Myocyte (in vitro differentiated cells): ENCODE data around the gene TMEM184B. TPM values are rescaled to one million over a fixed set of nuclear protein-coding genes. Genes with fewer than 3 reads are reported as not detected.

Experiments
- DNase-seq: peaks from one replicate; pipeline ENCODE4 v3.0.0-alpha.2; 2012; ENCODE audit warnings: low read depth
- total RNA-seq: library from RNA; depleted of rRNA; stranded (reverse); fragments of >200 nt; gene quantifications from 2 replicates; pipeline ENCODE4 v1.2.3, GENCODE V29; 2014

The TMEM184B gene
- total RNA-seq, 1 donor from 2014 or later, result 53.4 TPM

DNA sequence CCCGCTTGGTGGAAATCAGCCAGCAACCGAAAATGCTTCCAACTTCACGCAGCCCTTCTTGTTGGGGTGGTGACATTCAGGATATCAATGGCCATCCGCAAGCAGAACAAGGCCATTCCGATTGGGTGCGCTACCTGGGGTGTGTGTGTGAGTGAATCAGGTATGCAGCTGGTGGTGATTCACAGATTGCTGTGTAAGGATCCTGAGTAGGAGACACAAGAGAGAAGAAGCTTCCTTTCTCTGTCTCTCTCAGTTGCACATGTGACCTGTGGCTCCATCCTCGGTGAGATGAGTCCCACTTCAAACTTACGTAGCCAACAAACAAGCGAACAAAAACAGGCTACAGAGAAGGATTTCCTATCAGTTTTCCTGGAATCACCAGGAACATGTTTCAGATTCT, 9.6 kb upstream of the TMEM184B start:
- DNase-seq, result no peak

GRCh38 chr22:38276166-38276565, 3.4 kb upstream of the TMEM184B start:
- DNase-seq, result peak; percentile 44

DNA sequence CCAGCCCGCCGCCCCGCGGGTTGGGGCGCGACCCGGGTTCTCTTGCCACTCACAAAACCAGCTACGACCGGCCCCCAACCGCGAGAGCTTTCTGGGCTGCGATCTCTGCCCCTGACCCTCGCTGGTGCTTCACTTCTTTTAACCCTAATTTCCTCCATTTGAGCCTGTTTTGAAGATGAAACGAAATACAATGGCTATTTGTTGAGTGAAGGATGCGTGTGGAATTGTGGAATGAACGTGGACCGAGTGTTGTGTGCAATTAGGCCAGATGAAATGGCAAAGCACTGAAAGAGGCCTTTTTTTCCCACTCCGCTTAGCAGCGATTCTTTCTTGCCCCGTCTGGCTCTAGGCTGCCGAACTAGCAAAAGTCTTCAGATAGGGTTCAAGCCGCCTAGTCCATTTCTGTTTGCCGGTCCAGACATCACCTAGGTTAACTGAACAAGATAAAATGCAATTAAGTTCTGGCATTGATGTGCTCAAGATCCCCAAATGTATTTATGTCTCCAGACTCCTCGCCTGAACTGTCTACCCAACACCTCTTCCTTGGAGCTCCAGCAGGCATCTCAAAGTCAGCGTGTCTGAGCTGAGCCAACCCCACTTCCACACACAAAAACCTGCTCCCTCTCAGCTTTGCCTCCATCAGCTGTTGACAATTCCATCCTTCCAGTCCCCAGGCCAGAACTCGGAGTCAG, 471 bp upstream of the TMEM184B start:
- peak; percentile 38 for DNase-seq

DNA sequence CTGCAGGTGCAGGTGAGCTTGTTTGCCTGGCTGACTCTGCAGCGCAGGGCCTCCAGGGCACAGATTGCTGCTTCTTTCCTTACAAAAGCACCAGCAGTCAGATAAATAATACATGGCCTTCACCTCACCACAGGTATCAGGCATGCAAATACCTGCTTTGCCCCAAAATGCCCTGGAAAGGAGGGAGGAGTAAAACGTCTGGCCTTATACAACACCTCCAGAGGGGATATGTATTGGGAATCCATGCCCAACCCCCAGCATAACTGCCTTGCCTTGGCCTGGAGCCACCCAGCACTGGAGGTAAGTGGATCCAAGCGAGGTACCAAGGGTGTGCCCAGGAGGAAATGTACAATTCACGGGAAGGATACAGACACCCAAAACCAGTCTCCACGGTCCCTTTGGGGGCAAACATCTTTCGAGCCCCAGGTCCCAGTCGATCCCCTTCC, 860 bp downstream of the TMEM184B start:
- no peak for DNase-seq

- no peak for DNase-seq
Observed at GRCh38 chr22:38271101-38271500, 1.7 kb downstream of the TMEM184B start.

GRCh38 chr22:38270091-38270992, 2.5 kb downstream of the TMEM184B start:
- no peak for DNase-seq

GRCh38 chr22:38269466-38269865, 3.3 kb downstream of the TMEM184B start:
- no peak for DNase-seq

GRCh38 chr22:38267086-38267485, 5.7 kb downstream of the TMEM184B start:
- no peak for DNase-seq

- no peak for DNase-seq
Observed at GRCh38 chr22:38266120-38266519, 6.7 kb downstream of the TMEM184B start.

- no peak for DNase-seq
Observed at GRCh38 chr22:38264322-38264843, 8.4 kb downstream of the TMEM184B start.

GRCh38 chr22:38262051-38262795, 10.6 kb downstream of the TMEM184B start:
- peak; percentile 15 for DNase-seq

DNA sequence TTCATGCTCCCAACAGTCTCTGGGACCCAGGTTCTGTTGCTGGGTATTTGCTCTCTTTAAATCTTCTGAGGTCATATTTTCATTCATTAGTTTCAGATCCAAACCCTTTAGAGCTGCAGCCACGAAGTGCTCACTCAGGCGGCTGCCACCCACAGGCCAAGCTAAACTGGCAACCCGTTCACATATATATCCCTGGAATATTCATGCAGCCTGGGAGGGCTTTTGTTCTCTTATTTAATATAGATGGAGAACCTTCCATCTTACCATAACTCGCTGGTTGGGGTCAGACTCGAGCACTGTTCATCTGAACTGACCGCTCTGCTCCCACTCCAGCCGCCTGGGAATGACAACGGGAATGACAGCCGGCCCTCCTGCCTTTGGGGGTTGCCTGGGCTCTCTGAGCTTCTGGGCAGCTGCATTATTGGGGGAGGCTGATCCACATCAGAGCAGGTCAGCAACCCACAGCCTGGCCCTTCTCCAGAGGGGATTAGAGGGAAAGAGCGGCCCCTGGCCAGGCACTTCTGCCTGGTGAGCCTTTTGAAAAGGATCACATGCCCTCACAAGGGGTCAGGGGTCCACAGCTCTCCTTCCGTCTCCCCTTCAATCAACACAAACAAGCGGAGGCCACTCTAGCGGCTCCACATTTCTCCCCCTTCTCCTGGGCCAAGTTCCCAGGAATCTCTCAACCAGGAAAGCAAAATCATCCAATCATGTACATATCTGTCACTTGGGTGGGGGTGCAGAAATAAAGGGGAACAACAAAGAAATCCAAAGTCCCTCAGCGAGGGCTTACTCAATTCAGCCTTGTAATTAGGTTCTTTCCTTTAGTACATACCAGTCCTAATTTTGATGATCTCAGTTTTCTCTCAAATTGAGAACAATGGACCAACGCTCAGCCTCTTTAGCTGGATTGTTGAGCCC, 11.8 kb downstream of the TMEM184B start:
- peak; percentile 88 for DNase-seq

DNA sequence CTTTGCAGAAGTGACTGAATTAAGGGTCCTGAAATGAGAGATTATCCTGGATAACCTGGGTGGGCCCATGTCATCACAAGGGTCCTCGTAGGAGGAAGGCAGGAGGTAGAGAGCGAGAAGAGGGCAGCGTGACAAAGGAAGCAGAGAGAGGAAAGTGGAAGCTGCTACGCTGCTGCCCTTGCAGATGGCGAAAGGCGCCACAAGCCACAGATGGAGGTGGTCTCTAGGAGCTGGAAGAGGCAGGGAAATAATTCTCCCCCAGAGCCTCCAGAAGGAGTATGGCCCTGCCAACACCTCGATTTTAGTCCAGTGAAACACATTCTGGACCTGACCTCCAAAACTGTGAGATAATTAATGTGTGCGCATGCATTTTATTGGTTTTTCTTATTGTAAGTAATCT, 13.4 kb downstream of the TMEM184B start:
- DNase-seq, result no peak

- no peak for DNase-seq
Observed at GRCh38 chr22:38258895-38259294, 13.9 kb downstream of the TMEM184B start.

DNA sequence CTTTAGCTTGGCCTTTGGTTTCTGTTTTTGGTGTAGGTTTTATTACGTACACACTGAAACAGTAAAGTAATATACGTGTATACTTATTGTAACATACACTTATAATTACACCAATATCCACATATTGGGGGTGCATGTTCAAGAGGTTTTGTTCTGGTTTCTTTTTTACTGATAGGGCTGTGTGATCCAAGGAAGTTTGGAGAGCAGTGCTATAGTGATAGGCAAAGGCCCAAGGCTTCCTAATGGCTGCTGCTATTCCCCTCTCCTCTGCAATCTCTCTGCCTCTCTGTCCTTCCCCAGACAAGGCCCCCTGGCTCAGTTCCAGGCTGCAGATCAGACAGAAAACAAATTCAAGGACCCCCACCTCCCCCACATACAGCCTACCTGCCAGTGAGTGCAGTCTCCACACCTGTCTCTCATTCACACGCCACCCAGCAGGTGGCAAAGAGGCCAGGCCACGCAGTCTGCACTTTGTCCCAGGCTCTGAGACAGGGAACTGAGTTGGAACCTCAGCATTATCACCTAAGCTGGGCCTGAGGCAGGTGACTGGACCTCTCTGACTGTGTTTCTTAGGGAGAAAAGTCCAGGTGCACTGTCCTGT, 15.1 kb downstream of the TMEM184B start:
- DNase-seq, result no peak

DNA sequence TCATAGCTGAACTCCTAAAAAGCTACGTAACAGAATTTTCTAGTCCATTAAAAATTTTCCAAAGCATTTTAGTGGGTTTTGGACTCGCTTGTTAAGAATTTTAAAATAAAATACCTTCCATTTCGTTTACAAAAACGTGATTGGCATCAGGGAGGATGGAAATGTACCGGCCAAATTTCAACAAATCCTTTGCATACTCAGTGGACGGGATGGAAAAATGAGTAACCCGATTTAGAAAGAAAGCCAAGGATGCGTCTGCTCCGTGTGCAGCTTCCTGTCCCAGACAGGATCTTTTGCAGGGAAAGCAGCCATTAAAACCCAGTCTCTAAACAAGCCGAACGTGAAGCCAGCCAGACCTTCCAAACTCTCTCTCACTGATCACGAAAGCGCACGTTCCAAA, 15.6 kb downstream of the TMEM184B start:
- peak; percentile 41 for DNase-seq

GRCh38 chr22:38255697-38256096, 17.1 kb downstream of the TMEM184B start:
- DNase-seq, result no peak

DNA sequence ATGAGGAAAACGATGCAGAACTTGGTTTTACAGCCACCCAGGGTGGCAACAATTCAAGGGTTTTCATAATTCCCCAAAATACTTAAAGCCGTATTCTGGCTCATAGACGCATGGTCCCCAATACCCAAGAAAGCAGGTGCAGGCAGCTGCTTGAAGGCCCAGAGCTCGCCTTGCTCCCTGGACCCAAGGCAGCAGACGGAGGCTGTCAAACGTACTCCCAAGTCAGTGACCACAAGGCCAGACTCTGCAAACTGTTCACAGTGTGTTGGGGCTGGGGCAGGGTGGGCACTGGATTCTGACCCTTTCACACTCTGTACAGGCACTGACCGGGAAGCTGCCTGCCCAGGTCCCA, 21.5 kb downstream of the TMEM184B start:
- DNase-seq, result no peak

DNA sequence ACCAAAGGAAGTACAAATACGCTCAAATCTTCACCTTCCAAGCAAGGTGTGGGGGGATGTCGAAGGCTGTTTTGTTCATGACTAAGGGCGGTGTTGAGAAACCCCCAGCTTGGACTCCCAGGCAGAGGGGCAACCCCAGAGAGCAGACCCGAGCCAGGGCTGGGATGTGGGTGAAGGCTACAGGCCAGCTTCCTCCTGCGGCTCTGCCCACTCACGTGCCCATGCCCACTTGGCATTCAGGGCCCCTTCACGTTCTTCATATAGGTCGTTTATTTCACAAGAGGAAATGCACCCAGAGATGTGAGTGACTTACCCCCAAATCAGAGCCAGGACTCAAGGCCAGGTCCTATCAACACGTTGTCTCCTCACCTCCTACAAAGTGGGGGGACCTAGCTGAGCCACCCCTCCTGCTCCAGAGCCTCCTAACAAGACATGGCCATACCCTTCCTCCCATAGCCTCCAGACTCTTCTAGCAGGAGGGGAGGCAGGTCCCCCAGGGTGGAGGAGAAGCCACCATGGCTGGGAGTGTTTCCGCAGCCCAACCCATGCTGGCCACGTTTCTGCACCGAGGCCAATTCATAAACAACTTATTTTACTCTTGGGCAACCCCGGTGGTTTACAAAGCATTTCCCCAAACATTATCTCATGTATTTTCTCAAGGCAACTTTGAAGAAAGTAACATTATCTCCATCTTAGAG, 22.0 kb downstream of the TMEM184B start:
- no peak for DNase-seq
